Osteoblast (primary cell): ENCODE results near the gene OR2M2. TPM values are rescaled to one million over a fixed set of nuclear protein-coding genes. Genes with fewer than 3 reads are reported as not detected.

Experiments used
- DNase-seq: peaks from one replicate; pipeline ENCODE4 v3.0.0; 2011; ENCODE audit warnings: low spot score, mixed read lengths; ENCODE audit not compliant: insufficient read length; ENCODE audit errors: missing footprints
- H2AFZ ChIP-seq: 2 replicates; pipeline ENCODE4 v1.6.0; 2011; ENCODE audit warnings: mild to moderate bottlenecking, low read length
- H3K27ac ChIP-seq: 2 replicates; pipeline ENCODE4 v1.5.1; 2011; ENCODE audit warnings: mild to moderate bottlenecking, low read depth, low read length, moderate library complexity
- H3K27me3 ChIP-seq: 2 replicates; pipeline ENCODE4 v1.6.0; 2012; ENCODE audit warnings: mild to moderate bottlenecking, control low read depth, inconsistent platforms, low read length, moderate library complexity; ENCODE audit not compliant: insufficient read depth
- H3K36me3 ChIP-seq: 2 replicates; pipeline ENCODE4 v1.5.1; 2011; ENCODE audit warnings: mild to moderate bottlenecking, low read length, control low read depth, moderate library complexity; ENCODE audit not compliant: insufficient read depth
- H3K4me1 ChIP-seq: 2 replicates; pipeline ENCODE4 v1.5.1; 2011; ENCODE audit warnings: mild to moderate bottlenecking, low read length, control low read depth, moderate library complexity; ENCODE audit not compliant: insufficient read depth
- H3K4me2 ChIP-seq: 2 replicates; pipeline ENCODE4 v1.6.0; 2011; ENCODE audit warnings: mild to moderate bottlenecking, low read length; ENCODE audit not compliant: insufficient read depth
- H3K4me3 ChIP-seq: fragments of 200-600 bp; sonication (generic); 3 replicates; pipeline ENCODE4 v1.5.1; 2012; ENCODE audit warnings: mild to moderate bottlenecking, low read length, inconsistent platforms; ENCODE audit not compliant: insufficient read depth
- H3K79me2 ChIP-seq: 2 replicates; pipeline ENCODE4 v1.6.0; 2012; ENCODE audit warnings: mild to moderate bottlenecking, low read length, control low read depth, inconsistent platforms; ENCODE audit not compliant: insufficient read depth
- H3K9me3 ChIP-seq: 2 replicates; pipeline ENCODE4 v1.5.1; 2011; ENCODE audit warnings: low read depth, low read length, control low read depth
- H4K20me1 ChIP-seq: 2 replicates; pipeline ENCODE4 v1.6.0; 2012; ENCODE audit warnings: mild to moderate bottlenecking, low read length, control low read depth; ENCODE audit not compliant: insufficient read depth
- CTCF ChIP-seq: IDR thresholded peaks from 2 replicates; pipeline ENCODE4 v1.5.1; 2011; ENCODE audit warnings: mild to moderate bottlenecking, low read depth, low read length, moderate library complexity; ENCODE audit errors: extremely low read depth
- total RNA-seq: library from RNA; depleted of rRNA; stranded (reverse); fragments of >200 nt; gene quantifications from 2 replicates; pipeline ENCODE4 v1.2.3, GENCODE V29; 2012

Gene OR2M2
- total RNA-seq, 1 donor, result not detected

- Histone ChIP-seq H3K79me2 (no peaks in the 10 kb centered on the region), H3K4me3 (no peak overlapping the region), H3K36me3 (no peaks in the 10 kb centered on the region), H3K4me1 (no peaks in the 10 kb centered on the region), H4K20me1 (no peaks in the 10 kb centered on the region), H3K4me2 (no peak overlapping the region), H3K27me3 (no peaks in the 10 kb centered on the region), H3K27ac (no peak overlapping the region), H3K9me3 (peaks cover 10% of the 10 kb centered on the region), H2AFZ (no peak overlapping the region)
- no peak for TF ChIP-seq CTCF
- DNase-seq, result no peak
Measured at GRCh38 chr1:248215880-248216279, 41.3 kb downstream of the OR2M2 start.

- no peak overlapping the region for H3K4me3 ChIP-seq
- no peaks in the 10 kb centered on the region for H3K27me3 ChIP-seq
- no peak overlapping the region for H3K27ac ChIP-seq
- no peak overlapping the region for H2AFZ ChIP-seq
- H3K4me2 ChIP-seq, result no peak overlapping the region
- no peaks in the 10 kb centered on the region for H3K4me1 ChIP-seq
- no peak for DNase-seq
- H3K9me3 ChIP-seq, result peaks cover 4% of the 10 kb centered on the region
- H3K36me3 ChIP-seq, result no peaks in the 10 kb centered on the region
- no peaks in the 10 kb centered on the region for H3K79me2 ChIP-seq
- TF ChIP-seq CTCF, result no peak
- H4K20me1 ChIP-seq, result no peaks in the 10 kb centered on the region
Measured at GRCh38 chr1:248225537-248225936, 50.9 kb downstream of the OR2M2 start.

- H3K9me3 ChIP-seq, result peaks cover 4% of the 10 kb centered on the region
- H3K4me3 ChIP-seq, result no peak overlapping the region
- no peaks in the 10 kb centered on the region for H3K36me3 ChIP-seq
- H3K79me2 ChIP-seq, result no peaks in the 10 kb centered on the region
- no peak overlapping the region for H3K27ac ChIP-seq
- H3K4me1 ChIP-seq, result no peaks in the 10 kb centered on the region
- TF ChIP-seq CTCF, result no peak
- DNase-seq, result no peak
- H4K20me1 ChIP-seq, result no peaks in the 10 kb centered on the region
- H3K27me3 ChIP-seq, result no peaks in the 10 kb centered on the region
- no peak overlapping the region for H3K4me2 ChIP-seq
- no peak overlapping the region for H2AFZ ChIP-seq
Measured at GRCh38 chr1:248229360-248229908, 54.8 kb downstream of the OR2M2 start.

Other genes starting within 250 kb of the OR2M2 start
- gene OR2AJ1, start 249.9 kb upstream of the OR2M2 start, total RNA-seq, result not detected in 2 replicates
- gene OR2L8, start 226.0 kb upstream of the OR2M2 start, total RNA-seq, result not detected in 2 replicates
- not detected in 2 replicates for gene OR2AK2, start 209.6 kb upstream of the OR2M2 start, total RNA-seq
- gene OR2L5, start 161.2 kb upstream of the OR2M2 start, total RNA-seq, result not detected in 2 replicates
- gene OR2L2, start 144.8 kb upstream of the OR2M2 start, total RNA-seq, result under 0.01 TPM in 2 replicates
- gene OR2L3, start 128.0 kb upstream of the OR2M2 start, total RNA-seq, result under 0.01 TPM in 1 of 2 replicates, not detected in the other
- gene OR2L13, start 79.6 kb upstream of the OR2M2 start, total RNA-seq, result under 0.01 TPM in 1 of 2 replicates, not detected in the other
- gene OR2M5, start 29.7 kb upstream of the OR2M2 start, total RNA-seq, result not detected in 2 replicates
- gene OR2M3, start 22.4 kb downstream of the OR2M2 start, total RNA-seq, result not detected in 2 replicates
- gene OR2M4, start 56.6 kb downstream of the OR2M2 start, total RNA-seq, result not detected in 2 replicates
- gene OR2T33, start 103.2 kb downstream of the OR2M2 start, total RNA-seq, result not detected in 2 replicates
- gene OR2T12, start 128.6 kb downstream of the OR2M2 start, total RNA-seq, result not detected in 2 replicates
- gene OR2M7, start 149.7 kb downstream of the OR2M2 start, total RNA-seq, result not detected in 2 replicates
- gene OR14C36, start 174.0 kb downstream of the OR2M2 start, total RNA-seq, result not detected in 2 replicates
- not detected in 2 replicates for gene OR2T4, start 186.8 kb downstream of the OR2M2 start, total RNA-seq
- gene OR2T6, start 200.9 kb downstream of the OR2M2 start, total RNA-seq, result not detected in 2 replicates
- not detected in 2 replicates for gene OR2T1, start 228.2 kb downstream of the OR2M2 start, total RNA-seq